H1 (cell line): ENCODE results near the gene TNPO3. TPM values are rescaled to one million over a fixed set of nuclear protein-coding genes. Genes with fewer than 3 reads are reported as not detected.

Source experiments
- BCL11A ChIP-seq, 2 experiments: IDR thresholded peaks; one replicate each; pipeline ENCODE4 v1.6.1; 2011; ENCODE audit warnings: low read depth in 2 of 2, low read length in 2 of 2, mild to moderate bottlenecking in 2 of 2
- CBX5 ChIP-seq: fragments of 300-800, 300-1000 bp; sonication (generic); IDR thresholded peaks from 2 replicates; pipeline ENCODE4 v1.7.1; 2016; ENCODE audit warnings: antibody characterized with exemption, low read length, low read depth
- CREB1 ChIP-seq: IDR thresholded peaks from 2 replicates; pipeline ENCODE4 v1.6.1; 2012; ENCODE audit warnings: inconsistent platforms
- CTBP2 ChIP-seq: IDR thresholded peaks from 2 replicates; pipeline ENCODE4 v1.7.0; 2011; ENCODE audit warnings: borderline replicate concordance, mild to moderate bottlenecking, moderate library complexity, mixed read lengths, low read length; ENCODE audit not compliant: insufficient read depth, insufficient read length
- CTCF ChIP-seq, 3 experiments: IDR thresholded peaks; 1 replicate in 2 of 3; 2 replicates in 1 of 3; pipeline versions ENCODE4 v1.5.1 to v1.6.1; 2011; ENCODE audit warnings: low read length in 3 of 3, mild to moderate bottlenecking in 3 of 3, inconsistent platforms in 2 of 3, low read depth in 1 of 3, moderate library complexity in 1 of 3; ENCODE audit not compliant: insufficient read depth in 1 of 3; ENCODE audit errors: control extremely low read depth in 1 of 3
- GABPA ChIP-seq: IDR thresholded peaks from 2 replicates; pipeline ENCODE4 v1.6.1; 2011; ENCODE audit warnings: mild to moderate bottlenecking, low read length, moderate library complexity, borderline replicate concordance; ENCODE audit not compliant: insufficient read depth
- polyA plus RNA-seq, 7 experiments: library from polyadenylated mRNA; depleted of rRNA in 3 of 7; stranded (reverse) in 5 of 7; unstranded in 2 of 7; fragments of >200 nt in 5 of 7; fragments of 200-250 nt in 2 of 7; gene quantifications; 1 replicate in 5 of 7; 2 replicates in 1 of 7; 4 replicates in 1 of 7; pipeline versions ENCODE4 v1.2.1 to v1.2.3, GENCODE V29; 2011 to 2013; ENCODE audit warnings: missing spikeins in 2 of 7, mixed read lengths in 2 of 7
- total RNA-seq: library from RNA; stranded (reverse); fragmentation: NEBNext Ultra II Directional; extraction: Animal tissue kit (Norgen Biotek cat#: 25700); gene quantifications from 2 replicates; pipeline ENCODE4 v1.2.1, GENCODE V29; 2021

TNPO3 gene
- total and polyA plus RNA-seq, 2 of the 8 experiments (the other 6 are each of a cell fraction or from before 2014, with no cell fraction given) = 67.6 to 99.2 TPM

- no peak for TF ChIP-seq CTCF (IDR thresholded peaks at IDR 0.05; ENCODE audit: control extremely low read depth in 1 of 3, insufficient read depth in 1 of 3, low read depth in 1 of 3, low read length in 3 of 3)
- no peak for TF ChIP-seq CREB1
- no peak for TF ChIP-seq CBX5
- no peak for TF ChIP-seq GABPA
- no peak for TF ChIP-seq BCL11A (IDR thresholded peaks at IDR 0.05; ENCODE audit: low read depth in 2 of 2, low read length in 2 of 2)
- TF ChIP-seq CTBP2 = no peak
Observed at GRCh38 chr7:128934361-128935341, 120.3 kb downstream of the TNPO3 start (continued).
